Caco-2 (cell line): Measurements from ENCODE around the gene ADGRB2. TPM values are rescaled to one million over a fixed set of nuclear protein-coding genes. Genes with fewer than 3 reads are reported as not detected.
A peak's percentile ranks its signal among the peaks of the same experiment; 100 is the strongest.

ENCODE experiments used
- BruUV-seq: library from RNA; stranded (reverse); fragments of 400-500 nt; replicated peaks from 2 replicates; lab custom pipeline; 2021; lab: Mats Ljungman, UMichigan
- CTCF ChIA-PET: fragments of 300-600 bp; sonication (Branson Sonifier 250); formaldehyde crosslinking; loops from one replicate; lab custom pipeline; 2022; ENCODE audit warnings: antibody characterized with exemption; lab: Charles Lee
- POLR2A ChIA-PET: fragments of 300-600 bp; sonication (Branson Sonifier 250); formaldehyde crosslinking; loops from one replicate; lab custom pipeline; 2022; ENCODE audit warnings: antibody characterized with exemption; lab: Charles Lee
- DNase-seq, 2 experiments: peaks; one replicate each; pipeline versions ENCODE4 v3.0.0 to v3.0.0-alpha.2; 2020 to 2022
- H3K27me3 ChIP-seq: replicated peaks from 2 replicates; pipeline ENCODE4 v1.6.0; 2011; ENCODE audit warnings: low read length; ENCODE audit not compliant: control insufficient read depth, insufficient read depth
- H3K36me3 ChIP-seq: 2 replicates; pipeline ENCODE4 v1.5.1; 2011; ENCODE audit warnings: low read length; ENCODE audit not compliant: control insufficient read depth, insufficient read depth
- H3K4me1 ChIP-seq: fragments of 250-450 bp; sonication (Bioruptor Pico); 2 replicates; pipeline ENCODE4 v1.5.1; 2020; ENCODE audit warnings: mild to moderate bottlenecking
- H3K4me3 ChIP-seq: 2 replicates; pipeline ENCODE4 v1.5.1; 2011; ENCODE audit warnings: low read depth, mild to moderate bottlenecking, control low read depth, low read length
- H3K9me3 ChIP-seq: fragments of 250-450 bp; sonication (Bioruptor Pico); 2 replicates; pipeline ENCODE4 v1.5.1; 2020; ENCODE audit warnings: mild to moderate bottlenecking, moderate library complexity
- H3K27ac Mint-ChIP-seq: one replicate; pipeline ENCODE4 v1.8.0; 2022; ENCODE audit warnings: mixed read lengths; ENCODE audit not compliant: unreplicated experiment
- H3K27me3 Mint-ChIP-seq: one replicate; pipeline ENCODE4 v1.8.0; 2022; ENCODE audit warnings: mixed read lengths; ENCODE audit not compliant: insufficient read depth, unreplicated experiment
- H3K36me3 Mint-ChIP-seq: one replicate; pipeline ENCODE4 v1.8.0; 2022; ENCODE audit warnings: mild to moderate bottlenecking, mixed read lengths; ENCODE audit not compliant: insufficient read depth, unreplicated experiment
- H3K4me1 Mint-ChIP-seq: one replicate; pipeline ENCODE4 v1.8.0; 2022; ENCODE audit warnings: low read depth, mixed read lengths; ENCODE audit not compliant: unreplicated experiment
- H3K4me3 Mint-ChIP-seq: one replicate; pipeline ENCODE4 v1.8.0; 2022; ENCODE audit warnings: mild to moderate bottlenecking, moderate library complexity, mixed read lengths; ENCODE audit not compliant: unreplicated experiment
- H3K9me3 Mint-ChIP-seq: one replicate; pipeline ENCODE4 v1.8.0; 2022; ENCODE audit warnings: mixed read lengths; ENCODE audit not compliant: unreplicated experiment
- CTCF ChIP-seq, 2 experiments: fragments of 200-600 bp in 1 of 2; IDR thresholded peaks; 1 replicate in 1 of 2; 2 replicates in 1 of 2; pipeline versions ENCODE4 v1.5.1 to v1.8.0; 2011 to 2022; ENCODE audit warnings: antibody characterized with exemption in 1 of 2, control low read depth in 1 of 2, inconsistent platforms in 1 of 2, low read depth in 1 of 2, low read length in 1 of 2, mild to moderate bottlenecking in 1 of 2, moderate library complexity in 1 of 2; ENCODE audit not compliant: insufficient read depth in 1 of 2, severe bottlenecking in 1 of 2, unreplicated experiment in 1 of 2
- intact Hi-C: fragments of 100-400 bp; cut with micrococcal nuclease; formaldehyde crosslinking; loops from one replicate; pipeline ENCODE4 v1.10.0; 2022; ENCODE audit not compliant: unreplicated experiment
- total RNA-seq: library from RNA; stranded (reverse); gene quantifications from 2 replicates; pipeline ENCODE4 v1.2.3, GENCODE V29; 2022

The ADGRB2 gene
- total RNA-seq, 1 experiment from 2014 or later: 2.2 TPM

GRCh38 chr1:31725777-31726535 lies 38.2 kb downstream of the ADGRB2 start:
- no peak for TF ChIP-seq CTCF (IDR thresholded peaks at IDR 0.05; ENCODE audit: insufficient read depth in 1 of 2, low read depth in 1 of 2, low read length in 1 of 2, severe bottlenecking in 1 of 2, unreplicated experiment in 1 of 2)
- Mint-ChIP-seq H3K27me3 (peaks cover 12% of the 10 kb centered on the region), H3K36me3 (no peaks in the 10 kb centered on the region), H3K27ac (no peak overlapping the region), H3K9me3 (no peaks in the 10 kb centered on the region), H3K4me3 (no peak overlapping the region), H3K4me1 (no peaks in the 10 kb centered on the region)
- Histone ChIP-seq H3K36me3 (no peaks in the 10 kb centered on the region), H3K4me3 (no peak overlapping the region), H3K9me3 (no peaks in the 10 kb centered on the region), H3K27me3 (no peaks in the 10 kb centered on the region), H3K4me1 (no peaks in the 10 kb centered on the region)
- DNase-seq: no peak
- BruUV-seq: no TSS peak
- ChIA-PET CTCF (interaction anchor here (0.7 kb wide), 1 partner anchor 12 kb away, joined by 3 read pairs; no protein-coding TSS in a partner anchor), POLR2A (no interaction called here)
- intact Hi-C loops: no loop called here

- Mint-ChIP-seq H3K4me3 (no peak overlapping the region), H3K27me3 (peaks cover 12% of the 10 kb centered on the region), H3K4me1 (no peaks in the 10 kb centered on the region), H3K27ac (no peak overlapping the region), H3K9me3 (no peaks in the 10 kb centered on the region), H3K36me3 (no peaks in the 10 kb centered on the region)
- Histone ChIP-seq H3K9me3 (no peaks in the 10 kb centered on the region), H3K36me3 (no peaks in the 10 kb centered on the region), H3K4me1 (no peaks in the 10 kb centered on the region), H3K4me3 (no peak overlapping the region), H3K27me3 (no peaks in the 10 kb centered on the region)
- DNase-seq: no peak
- TF ChIP-seq CTCF (IDR thresholded peaks at IDR 0.05; ENCODE audit: insufficient read depth in 1 of 2, low read depth in 1 of 2, low read length in 1 of 2, severe bottlenecking in 1 of 2, unreplicated experiment in 1 of 2): no peak
- intact Hi-C loops: no loop called here
- no TSS peak for BruUV-seq
- ChIA-PET CTCF (interaction anchor here (0.7 kb wide), 1 partner anchor 11 kb away, joined by 3 read pairs; no protein-coding TSS in a partner anchor), POLR2A (no interaction called here)
These were observed 39.0 kb downstream of the ADGRB2 start for GRCh38 chr1:31725134-31725533.

GRCh38 chr1:31723828-31724359 lies 40.2 kb downstream of the ADGRB2 start:
- H3K4me3 Mint-ChIP-seq: no peak overlapping the region
- BruUV-seq: no TSS peak
- POLR2A ChIA-PET: no interaction called here

More at GRCh38 chr1:31723828-31724359, 40.2 kb downstream of the ADGRB2 start:
- Histone ChIP-seq H3K36me3 (no peaks in the 10 kb centered on the region), H3K4me3 (no peak overlapping the region), H3K4me1 (no peaks in the 10 kb centered on the region), H3K9me3 (no peaks in the 10 kb centered on the region), H3K27me3 (no peaks in the 10 kb centered on the region)
- intact Hi-C loops: no loop called here
- no peaks in the 10 kb centered on the region for H3K36me3 Mint-ChIP-seq
- CTCF ChIA-PET: no interaction called here
- no peak for TF ChIP-seq CTCF (IDR thresholded peaks at IDR 0.05; ENCODE audit: insufficient read depth in 1 of 2, low read depth in 1 of 2, low read length in 1 of 2, severe bottlenecking in 1 of 2, unreplicated experiment in 1 of 2)
- no peak overlapping the region for H3K27ac Mint-ChIP-seq
- H3K27me3 Mint-ChIP-seq: peaks cover 9% of the 10 kb centered on the region
- peak; percentile 68 to 73 for DNase-seq
- no peaks in the 10 kb centered on the region for H3K4me1 Mint-ChIP-seq
- no peaks in the 10 kb centered on the region for H3K9me3 Mint-ChIP-seq
